Measurements from ENCODE around the gene NUF2. TPM values are rescaled to one million over a fixed set of nuclear protein-coding genes. Genes with fewer than 3 reads are reported as not detected.

NUF2 gene
- total and polyA plus RNA-seq, 2 of the 8 experiments (the other 6 are each of a cell fraction or from before 2014, with no cell fraction given): 12.1 to 28.3 TPM

DNA sequence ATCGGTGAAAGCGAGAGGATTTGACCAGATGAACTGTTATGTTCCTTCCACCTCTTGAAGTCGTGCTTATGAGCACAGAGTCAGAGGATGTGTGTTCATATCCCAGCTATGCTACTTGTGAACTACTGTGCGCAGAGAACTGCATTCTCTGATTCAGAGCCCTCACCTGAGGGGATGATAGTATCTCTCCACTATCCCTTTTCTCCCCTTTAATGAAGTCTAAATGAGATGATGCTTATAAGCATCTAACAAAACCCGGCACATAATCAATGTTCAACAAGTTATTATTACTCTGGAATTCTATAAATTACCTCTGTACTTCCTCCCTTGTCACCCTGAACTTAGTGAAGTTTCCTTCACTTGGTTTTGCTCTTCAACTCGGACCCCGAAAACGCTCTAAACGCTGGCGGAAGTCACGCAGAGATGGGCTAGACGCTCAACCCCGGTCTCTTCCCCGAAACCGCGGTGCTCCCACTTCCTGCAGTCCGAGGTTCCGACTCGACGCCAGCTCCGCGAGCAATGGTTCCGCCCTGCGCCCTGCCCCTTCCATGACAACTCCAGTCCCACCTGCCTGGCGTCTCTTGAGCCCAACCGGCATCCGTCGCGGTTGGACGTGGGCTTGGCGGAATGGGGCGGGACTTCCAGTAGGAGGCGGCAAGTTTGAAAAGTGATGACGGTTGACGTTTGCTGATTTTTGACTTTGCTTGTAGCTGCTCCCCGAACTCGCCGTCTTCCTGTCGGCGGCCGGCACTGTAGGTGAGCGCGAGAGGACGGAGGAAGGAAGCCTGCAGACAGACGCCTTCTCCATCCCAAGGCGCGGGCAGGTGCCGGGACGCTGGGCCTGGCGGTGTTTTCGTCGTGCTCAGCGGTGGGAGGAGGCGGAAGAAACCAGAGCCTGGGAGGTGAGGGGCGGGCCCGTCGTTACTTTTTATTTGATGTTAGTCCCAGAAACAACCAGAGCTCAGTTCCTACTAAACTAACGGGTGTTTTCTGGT is at the start of gene NUF2 (continued):
- TF ChIP-seq CREB1 (IDR thresholded peaks at IDR 0.05) (peak; percentile 88), GTF2F1 (IDR thresholded peaks at IDR 0.05; ENCODE audit: borderline replicate concordance, low read depth, low read length) (no peak; the same call in none of the 2 replicates), RFX5 (IDR thresholded peaks at IDR 0.05; ENCODE audit: borderline replicate concordance, low read depth, low read length) (no peak), TAF1 (IDR thresholded peaks at IDR 0.05; ENCODE audit: low read depth, low read length) (peak; percentile 92), SP2 (IDR thresholded peaks at IDR 0.05; ENCODE audit: low read length) (no peak), RXRA (IDR thresholded peaks at IDR 0.05; ENCODE audit: insufficient read depth, low read depth, low read length) (no peak)

All from H1 (cell line).